Measurements from ENCODE around the gene GIT2.

Gene GIT2

DNA sequence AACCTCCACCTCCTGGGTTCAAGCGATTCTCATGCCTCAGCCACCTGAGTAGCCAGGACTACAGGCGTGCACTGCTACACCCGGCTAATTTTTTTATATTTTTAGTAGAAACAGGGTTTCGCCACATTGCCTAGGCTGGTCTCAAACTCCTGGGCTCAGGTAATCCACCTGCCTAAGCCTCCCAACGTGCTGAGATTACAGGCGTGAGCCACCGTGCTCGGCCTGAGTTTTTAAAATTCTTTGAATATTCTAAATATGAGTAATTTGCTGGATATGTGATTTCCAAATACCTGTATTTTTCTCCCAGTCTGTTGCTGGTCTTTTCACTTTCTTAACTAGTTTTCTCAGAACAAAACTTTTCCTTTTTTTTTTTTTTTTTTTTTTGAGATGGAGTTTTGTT is 27.4 kb downstream of the GIT2 start:
- no peak for DNase-seq

DNA sequence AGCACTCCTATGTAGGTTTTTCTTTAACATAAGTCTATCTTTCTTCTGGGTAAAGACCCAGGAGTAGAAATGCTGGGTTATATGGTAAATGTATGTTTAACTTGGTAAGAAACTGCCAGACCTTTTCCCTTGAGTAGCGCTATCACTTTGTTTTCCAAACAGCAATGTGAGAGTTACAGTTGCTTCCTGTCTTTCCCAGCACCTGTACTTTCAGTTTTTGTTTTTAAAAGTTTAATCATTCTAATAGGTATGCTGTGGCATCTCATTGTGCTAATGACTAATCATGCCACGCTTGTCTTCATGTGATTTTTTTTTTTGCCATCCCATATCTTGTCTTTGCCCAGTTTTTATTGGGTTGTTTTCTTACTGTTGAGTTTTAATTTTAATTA is 28.1 kb downstream of the GIT2 start:
- DNase-seq: no peak

GRCh38 chr12:109967383-109968031 is 28.7 kb downstream of the GIT2 start:
- DNase-seq: no peak

DNA sequence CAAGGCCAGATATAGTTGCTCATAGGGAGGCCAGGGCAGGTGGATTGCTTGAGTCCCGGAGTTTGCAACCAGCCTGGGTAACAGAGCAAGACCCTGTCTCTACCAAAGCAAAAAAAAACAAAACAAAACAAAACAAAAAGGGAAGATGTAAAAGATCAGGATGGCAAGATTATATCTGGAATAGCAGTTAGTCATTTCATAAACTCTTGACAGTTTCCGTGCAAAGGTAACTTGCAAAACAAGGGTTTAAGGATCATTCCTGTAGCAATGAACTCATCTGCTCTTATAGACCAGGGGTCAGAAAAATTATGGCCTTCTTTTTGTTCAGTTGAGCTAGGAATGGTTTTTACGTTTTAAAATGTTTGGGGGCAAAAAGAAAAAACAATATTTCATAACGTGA is 29.6 kb downstream of the GIT2 start:
- no peak for DNase-seq

DNA sequence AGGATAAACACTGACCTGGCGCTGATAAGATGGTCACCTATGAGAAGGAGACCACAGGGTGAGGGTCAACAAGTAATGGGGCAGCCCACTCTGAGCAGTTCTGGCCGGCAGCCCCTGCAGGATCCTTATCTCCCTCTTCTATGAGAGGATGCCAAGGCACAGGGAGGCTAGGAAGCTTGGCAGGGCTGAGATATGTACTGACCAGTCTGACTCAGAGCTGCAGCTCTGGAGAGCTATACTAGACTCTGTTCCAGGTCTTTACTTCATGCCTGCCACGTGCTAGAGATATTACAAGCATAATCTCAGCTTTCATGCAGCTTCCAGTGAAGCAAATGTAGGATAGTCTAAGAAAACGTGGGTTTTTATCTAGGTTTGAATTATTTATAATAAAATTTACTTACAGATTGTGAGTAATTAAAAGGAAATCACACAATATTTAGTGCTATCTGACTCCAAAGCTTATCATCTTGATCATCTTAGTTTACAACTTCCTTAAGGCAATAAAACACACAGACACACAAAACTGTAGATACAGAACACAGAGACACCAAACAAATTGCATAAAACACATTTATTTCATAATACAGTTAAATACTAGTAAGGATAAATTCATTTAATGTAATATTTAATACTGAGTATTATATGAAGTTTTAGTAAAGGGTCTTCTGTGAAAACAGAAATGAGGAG is 32.3 kb downstream of the GIT2 start:
- no peak for DNase-seq

GRCh38 chr12:109963330-109963729 is 32.8 kb downstream of the GIT2 start:
- DNase-seq: no peak

GRCh38 chr12:109962398-109962797 is 33.8 kb downstream of the GIT2 start:
- DNase-seq: no peak

- DNase-seq: no peak
Measured at GRCh38 chr12:109961612-109962011, 34.6 kb downstream of the GIT2 start.

DNA sequence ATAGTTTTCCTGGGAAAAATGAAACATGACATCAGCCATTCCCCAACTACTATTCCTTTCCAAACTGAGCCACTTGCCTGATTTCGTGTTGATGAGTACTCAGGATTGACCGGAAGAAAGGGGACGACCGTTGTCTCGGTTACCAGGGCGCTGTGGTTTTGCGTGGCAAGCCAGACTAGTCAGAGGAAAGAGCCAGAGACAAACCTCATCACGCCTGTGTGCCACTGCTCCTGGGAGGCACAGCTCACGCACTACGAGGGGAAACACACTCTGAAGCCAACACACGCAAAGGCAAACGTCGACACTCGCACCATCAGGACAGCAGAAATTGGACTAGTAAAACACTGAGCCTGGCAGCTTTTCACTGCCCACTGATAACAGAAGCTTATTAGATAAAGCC is 35.0 kb downstream of the GIT2 start:
- DNase-seq: no peak

DNA sequence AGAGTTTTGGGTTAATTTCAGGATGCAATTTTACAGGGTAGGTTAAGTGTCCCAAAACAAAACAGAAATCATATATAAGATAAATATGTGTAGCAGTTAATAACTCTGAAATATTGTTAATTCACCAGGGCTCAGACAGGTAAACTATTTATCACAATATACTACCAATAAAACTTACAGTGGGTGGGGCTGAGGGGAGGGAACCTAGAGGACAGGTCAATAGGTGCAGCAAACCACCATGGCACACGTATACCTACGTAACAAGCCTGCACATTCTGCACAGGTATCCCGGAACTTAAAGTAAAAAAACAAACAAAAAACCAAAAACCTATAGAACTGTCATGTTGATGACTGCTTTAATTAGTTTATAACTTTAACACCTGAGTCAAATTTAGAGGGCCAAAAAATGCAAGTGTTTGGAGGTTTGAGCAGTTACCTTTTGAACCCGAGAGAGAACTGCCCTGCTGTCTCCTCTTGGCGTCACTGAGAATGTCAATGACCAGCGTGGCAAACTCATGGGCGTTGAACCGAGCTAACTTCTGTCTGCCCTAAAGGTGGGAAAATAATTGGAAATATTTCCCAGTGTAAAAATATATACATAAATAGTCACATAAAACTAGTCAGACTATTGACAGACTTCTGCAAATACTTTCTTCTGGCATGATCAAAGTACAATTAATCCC is 36.6 kb downstream of the GIT2 start:
- DNase-seq: no peak

- no peak for DNase-seq
Measured at GRCh38 chr12:109958374-109958773, 37.8 kb downstream of the GIT2 start.

GRCh38 chr12:109953656-109954055 is 42.5 kb downstream of the GIT2 start:
- no peak for DNase-seq

- DNase-seq: no peak
Measured at GRCh38 chr12:109952873-109953272, 43.3 kb downstream of the GIT2 start.

DNA sequence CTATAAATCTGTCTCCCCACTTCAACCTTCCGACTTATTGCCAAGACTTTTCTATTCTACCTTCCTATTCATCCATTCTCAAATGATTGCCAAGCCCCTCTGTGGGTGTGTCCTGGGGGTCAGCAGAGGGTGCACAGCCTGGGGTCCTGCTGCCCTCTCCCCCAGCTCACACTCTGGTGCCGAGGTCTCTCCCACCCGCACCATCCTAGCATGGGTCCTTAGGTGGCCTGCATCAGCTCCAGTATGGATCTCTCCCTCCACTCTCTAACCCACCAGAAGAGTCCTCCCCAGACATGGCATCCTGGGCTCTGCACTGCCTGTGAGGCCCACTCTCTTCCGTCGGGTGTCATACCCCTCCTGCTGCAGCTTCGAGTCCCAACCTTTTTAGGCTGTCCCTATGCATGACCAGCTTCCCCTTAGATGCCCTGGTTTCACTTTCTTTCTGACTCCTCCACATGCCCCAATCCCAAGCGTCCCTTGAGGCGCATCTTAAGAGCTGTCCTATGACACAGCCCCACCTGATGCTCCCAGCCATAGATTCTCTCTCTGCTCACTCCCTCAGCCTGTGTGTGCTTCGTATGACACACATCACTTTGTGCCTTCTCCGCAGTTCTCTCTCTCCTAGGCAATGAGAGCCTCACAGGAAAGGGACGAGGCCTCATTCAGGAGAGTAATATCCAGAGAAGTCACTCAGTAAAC is 43.9 kb downstream of the GIT2 start:
- peak; percentile 64 to 78 (median 73) for DNase-seq

DNA sequence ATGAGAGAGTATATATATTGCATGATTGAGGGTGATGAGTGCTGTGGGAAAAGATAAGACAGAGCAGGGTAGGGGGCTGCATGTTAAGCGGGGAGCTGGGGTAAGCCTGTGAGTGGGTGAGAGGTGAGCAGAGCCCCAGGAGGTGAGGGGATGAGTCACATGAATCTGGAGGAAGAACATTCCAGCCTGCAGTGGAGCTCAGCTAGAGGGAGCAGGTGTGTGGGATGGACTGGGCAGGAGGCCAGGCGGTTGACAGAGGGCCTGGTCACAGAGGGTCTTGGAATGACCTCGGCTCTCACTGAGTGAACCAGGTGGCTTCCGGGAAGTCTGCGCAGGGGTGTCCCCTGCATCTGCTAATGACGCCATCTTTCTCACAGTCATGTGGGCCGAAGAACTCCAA is 44.4 kb downstream of the GIT2 start:
- no peak for DNase-seq

- DNase-seq: no peak
Measured at GRCh38 chr12:109951136-109951535, 45.0 kb downstream of the GIT2 start.

- no peak for DNase-seq
Measured at GRCh38 chr12:109950625-109951024, 45.5 kb downstream of the GIT2 start.

GRCh38 chr12:109949089-109949488 is 47.1 kb downstream of the GIT2 start:
- no peak for DNase-seq

DNA sequence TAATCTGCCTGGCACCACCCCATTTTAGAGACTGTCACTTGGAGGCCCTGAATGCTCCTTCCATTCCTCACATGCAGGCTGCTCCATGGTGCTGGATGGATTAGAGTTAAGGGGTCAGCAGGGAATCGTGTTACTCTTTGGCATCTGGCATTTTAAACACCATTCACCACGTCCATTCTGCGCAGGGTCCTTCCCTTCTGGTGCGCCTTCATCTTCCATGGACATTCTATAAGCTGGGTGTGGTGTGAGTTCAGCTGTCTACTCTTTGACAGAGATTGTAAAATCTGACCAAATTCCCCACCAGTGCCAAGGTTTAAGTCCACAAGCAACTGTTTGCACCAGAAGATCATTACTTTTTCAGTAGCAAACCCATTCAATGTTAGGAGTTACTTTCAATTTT is 47.8 kb downstream of the GIT2 start:
- DNase-seq: no peak

DNA sequence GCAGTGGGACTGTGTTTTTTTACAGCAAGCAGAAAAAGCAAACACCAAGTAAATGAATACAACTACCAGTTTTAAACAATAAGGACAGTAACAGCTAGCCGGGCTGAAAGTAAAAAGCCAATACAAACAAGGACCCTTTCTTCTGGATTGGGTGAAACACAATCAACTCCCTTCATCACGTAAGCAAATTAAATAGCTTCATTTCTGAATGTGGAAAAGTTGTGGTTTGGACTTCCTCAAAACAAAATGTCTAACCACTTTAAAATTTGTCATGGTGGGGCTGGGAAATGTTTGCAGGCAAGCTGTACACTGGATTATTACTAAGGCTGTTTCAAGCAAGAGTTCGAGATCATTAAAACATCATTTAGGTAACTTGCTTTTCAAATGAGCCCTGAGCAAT is 48.6 kb downstream of the GIT2 start:
- DNase-seq: peak; percentile 50 to 78 (median 77)

- peak in 2 of 3 donors; percentile 1 to 7 for DNase-seq
Measured at GRCh38 chr12:109946913-109947312, 49.3 kb downstream of the GIT2 start.

- DNase-seq: peak; percentile 41 to 56 (median 49)
Measured at GRCh38 chr12:109946505-109946904, 49.7 kb downstream of the GIT2 start.

DNA sequence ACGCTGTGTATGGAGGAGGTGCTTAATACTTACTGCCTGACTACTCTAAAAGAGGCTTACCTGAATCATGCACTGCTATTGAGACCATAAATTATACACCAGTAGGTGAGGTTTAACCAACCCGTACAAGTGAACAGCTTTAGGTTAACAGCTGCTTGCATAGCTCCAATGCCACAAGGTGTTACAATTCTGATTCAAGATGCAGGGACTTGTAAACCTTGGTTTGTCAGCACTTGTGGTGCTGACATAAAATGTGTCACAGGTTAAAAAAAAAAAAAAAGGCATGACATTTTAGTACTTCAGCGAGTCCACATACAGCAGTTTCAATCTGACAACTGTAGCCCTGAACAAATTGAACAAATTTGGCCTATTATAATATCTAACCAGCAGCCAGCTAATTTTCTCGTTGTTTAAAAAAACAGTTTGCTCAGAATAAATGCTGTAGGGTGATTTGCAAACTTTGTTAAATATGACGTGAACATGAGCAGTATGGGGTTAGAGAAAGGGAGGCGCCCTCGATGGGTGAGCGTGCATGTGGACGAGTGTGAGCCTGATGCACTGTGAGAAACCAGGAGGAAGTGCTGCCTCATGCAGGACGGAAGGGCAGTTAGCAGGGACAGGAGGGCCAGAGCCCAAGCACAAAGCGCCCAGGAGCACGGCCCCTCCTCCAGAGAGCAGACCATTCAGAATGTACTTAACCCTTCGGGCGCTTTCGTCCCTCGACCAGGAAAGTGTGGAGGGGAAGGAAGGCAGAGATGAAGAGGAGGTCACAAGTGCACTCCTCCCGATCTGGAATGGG is 51.4 kb downstream of the GIT2 start:
- peak; percentile 26 to 41 (median 36) for DNase-seq
